ENCODE data around the gene SLC25A46.
"Not testable (repeated sequence)": the region's sequence is repeated elsewhere in the genome, so short reads cannot be mapped to it uniquely, and the experiment has no call there.

The SLC25A46 gene

DNA sequence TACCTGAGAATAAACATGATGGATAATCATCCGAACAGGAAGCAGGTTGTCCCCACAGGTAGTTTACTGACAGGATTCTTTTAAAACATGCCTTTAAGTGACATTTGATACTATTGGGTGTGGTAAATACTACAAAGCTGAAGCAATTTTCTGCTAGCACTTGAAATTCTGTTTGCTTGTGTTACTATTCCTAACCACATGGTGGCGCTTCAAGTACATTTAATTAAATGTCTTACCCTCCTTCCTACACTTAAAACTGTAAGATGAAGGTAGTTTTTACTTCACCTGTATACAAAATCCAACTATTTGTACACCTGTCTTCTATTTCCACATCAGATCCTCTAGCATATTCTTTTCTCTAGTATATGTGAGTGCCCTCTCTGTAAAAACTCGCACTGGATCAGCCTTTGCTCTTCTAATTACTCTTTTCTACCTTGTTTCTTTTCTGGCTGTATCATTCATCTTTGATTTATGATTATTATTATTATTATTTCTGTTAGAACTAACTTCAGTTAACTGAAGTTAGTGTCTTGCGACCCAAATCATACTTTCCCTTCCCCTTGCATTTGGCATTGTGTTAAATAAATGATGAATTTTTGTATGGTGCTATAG is 18.4 kb downstream of the SLC25A46 start:
- no peak for DNase-seq

DNA sequence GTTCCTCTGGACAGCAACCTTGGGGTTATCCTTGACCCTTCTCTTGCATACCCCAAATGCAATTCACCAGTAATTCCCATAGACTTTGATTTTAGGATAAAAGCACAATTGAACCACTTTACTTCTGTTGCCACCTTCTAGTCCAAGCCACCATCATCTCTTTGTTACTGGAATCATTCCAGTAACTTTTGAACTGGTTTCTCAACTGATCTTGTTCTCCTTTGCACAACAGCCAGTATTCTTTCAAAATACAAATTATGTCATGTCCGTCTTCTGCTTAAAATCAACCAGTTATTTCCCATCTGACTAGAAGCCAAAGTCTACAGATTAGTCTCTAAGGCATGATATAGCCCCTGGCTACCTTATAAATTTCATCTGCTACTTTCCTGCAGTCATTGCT is 21.4 kb downstream of the SLC25A46 start:
- no peak for DNase-seq

DNA sequence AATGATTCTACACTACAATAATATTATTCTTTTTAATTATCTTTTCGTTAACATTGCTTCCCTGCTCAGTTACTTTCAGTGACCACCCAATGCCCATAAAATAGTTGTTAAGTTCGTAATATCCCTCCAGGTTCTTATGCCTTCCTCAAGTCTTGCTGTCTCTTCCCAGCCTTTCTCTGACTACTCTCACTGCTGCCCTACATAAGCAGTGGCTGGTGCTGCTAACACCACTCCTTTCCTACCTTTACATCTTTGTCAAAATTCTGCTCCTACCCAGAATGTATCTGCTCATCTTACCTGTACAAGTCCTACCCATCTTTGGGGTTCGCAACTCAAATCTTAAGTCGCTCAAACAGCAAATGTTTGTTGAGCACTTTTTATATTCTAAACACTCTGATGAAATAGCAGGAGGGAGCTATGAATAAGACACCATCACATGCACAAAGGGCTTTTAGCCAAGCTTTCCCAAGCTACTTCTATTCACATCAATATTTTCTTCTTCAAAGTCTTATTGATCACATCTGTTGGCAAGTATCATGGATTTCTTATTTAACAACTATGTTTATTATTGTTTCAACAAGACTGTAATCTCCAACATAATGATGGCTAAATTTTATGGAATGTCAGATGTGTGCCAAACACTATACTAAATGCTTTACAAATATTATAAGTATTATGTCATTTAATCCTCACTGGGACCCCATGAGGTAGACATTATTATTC is 29.5 kb downstream of the SLC25A46 start:
- DNase-seq, result no peak

DNA sequence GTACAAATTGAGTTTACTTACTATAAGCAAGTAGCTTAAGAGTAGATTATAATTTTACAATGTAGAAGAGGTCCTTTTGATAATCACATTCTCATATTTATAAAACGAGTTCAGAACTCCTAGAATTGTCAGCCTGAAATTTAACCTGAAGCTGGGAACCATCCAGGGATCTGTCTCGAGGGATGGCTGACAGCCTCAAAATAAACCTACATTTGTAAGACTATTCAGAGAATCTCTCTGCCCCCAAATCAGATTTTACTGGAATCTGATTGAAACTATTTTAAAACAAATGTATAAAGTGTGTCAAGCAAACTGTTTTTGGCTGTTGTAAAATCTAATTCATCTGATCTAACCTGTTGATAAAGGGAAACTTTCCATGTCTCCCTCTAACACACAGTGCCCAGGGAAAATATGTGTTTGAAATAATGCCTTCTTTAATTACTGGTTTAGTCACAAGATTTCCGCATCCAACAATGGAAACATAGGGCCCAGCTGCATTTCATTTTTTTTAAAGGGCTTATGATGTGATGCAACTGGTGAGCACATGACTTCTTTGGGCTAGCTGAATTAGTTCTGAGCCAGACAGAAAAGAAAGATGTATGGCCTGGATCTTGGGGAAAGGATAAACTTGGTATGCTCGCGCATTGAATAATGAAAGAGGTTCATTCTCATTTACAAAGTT is 30.3 kb downstream of the SLC25A46 start:
- DNase-seq, result no peak

DNA sequence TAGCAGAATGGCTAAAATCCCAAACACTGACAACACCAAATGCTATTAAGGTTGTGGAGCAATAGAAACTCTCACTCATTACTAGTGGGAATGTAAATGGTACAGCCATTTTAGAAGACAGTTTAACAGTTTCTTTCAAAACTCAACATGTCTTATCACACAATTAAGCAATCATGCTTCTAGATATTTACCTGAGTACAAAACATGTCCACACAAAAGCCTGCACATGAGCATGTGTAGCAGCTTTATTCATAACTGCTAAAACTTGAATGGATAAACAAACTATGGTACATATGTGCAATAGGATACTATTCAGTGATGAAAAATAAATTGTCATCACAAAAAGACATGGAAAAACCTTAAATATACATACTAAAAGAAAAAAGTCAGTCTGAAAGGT is 31.5 kb downstream of the SLC25A46 start:
- no peak for DNase-seq

DNA sequence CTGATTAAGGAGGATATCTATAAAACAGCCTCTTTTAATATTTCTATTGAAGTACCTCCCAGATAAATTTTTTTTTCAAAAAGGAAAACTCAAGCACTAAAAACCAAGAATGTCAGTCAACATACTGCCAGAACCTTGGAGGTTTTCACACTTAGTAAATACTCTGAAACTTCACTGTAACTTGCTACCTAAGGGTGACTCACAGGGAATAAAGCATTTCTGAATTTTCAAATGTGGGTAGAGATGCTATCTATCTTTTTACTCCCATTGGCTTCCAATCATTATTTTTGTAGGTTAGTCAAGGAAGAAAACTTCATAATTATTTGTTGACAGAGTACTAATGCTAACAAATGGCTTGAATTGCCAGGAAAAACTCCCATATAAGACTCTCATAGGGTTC is 46.1 kb downstream of the SLC25A46 start:
- DNase-seq, result no peak

DNA sequence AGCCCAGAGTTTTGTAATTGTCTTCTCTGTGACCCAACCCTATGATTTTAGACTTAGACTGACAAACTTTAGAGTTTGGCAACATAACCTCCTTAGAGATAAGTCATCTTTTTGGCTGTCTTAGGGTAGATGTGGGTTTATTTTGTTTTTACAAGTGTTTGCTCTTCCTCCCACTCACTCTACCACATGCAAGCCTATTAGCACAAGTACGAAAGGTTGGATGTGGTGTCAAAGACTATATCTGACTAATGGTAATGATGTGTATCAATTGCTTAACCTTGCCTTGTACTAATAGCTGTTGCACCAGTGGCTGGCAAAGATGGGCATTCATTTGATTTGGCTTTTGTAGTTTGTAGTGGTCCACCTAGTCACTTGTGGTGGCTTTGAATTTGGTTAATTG is 46.5 kb downstream of the SLC25A46 start:
- no peak for DNase-seq

DNA sequence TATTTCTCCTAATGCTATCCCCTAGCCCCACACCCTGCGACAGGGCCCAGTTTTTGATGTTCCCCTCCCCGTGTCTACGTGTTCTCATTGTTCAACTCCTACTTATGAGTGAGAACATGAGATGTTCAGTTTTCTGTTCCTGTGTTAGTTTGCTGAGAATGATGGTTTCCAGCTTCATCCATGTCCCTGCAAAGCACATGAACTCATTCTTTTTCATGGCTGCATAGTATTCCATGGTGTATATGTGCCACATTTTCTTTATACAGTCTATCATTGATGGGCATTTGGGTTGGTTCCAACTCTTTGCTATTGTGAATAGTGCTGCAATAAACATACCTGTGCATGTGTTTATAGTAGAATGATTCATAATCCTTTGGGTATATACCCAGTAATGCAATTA is 49.2 kb downstream of the SLC25A46 start:
- not testable (repeated sequence) for DNase-seq

DNA sequence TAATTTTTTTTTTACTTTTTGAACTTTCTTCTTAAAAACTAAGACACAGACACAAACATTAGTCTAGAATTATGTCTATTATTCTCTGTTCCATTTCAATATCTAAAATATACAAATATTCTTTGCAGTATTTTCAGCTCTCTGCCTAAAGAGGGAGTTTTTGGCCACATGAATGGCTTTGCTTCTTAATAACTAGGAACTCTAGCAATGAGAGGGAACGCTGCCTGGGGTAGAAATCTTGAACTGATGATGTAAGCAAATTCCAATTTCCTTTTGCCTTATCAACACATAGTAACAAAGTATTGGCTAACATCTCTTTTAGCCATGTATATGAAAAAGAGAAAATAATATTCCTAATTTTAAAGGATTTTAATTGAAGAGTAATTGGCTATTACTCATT is 51.9 kb downstream of the SLC25A46 start:
- no peak for DNase-seq

DNA sequence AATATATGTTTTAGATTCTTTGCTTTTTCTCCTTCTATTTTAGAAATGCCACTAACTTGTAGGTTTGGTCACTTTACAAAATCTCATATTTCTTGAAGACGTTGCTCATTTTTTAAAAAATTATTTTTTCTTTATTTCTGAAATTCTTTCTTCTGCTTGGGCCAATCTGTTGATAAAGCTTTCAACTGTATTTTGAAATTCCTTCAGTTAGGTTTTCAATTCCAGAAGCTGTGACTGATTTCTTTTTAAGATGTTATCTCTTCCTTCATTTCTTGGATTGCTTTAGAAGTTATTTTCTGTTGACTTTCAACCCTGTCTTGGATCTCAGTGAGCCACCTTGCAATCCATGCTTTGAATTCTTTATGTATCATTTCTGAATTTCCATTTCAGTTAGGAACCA is 64.2 kb downstream of the SLC25A46 start:
- no peak for DNase-seq

DNA sequence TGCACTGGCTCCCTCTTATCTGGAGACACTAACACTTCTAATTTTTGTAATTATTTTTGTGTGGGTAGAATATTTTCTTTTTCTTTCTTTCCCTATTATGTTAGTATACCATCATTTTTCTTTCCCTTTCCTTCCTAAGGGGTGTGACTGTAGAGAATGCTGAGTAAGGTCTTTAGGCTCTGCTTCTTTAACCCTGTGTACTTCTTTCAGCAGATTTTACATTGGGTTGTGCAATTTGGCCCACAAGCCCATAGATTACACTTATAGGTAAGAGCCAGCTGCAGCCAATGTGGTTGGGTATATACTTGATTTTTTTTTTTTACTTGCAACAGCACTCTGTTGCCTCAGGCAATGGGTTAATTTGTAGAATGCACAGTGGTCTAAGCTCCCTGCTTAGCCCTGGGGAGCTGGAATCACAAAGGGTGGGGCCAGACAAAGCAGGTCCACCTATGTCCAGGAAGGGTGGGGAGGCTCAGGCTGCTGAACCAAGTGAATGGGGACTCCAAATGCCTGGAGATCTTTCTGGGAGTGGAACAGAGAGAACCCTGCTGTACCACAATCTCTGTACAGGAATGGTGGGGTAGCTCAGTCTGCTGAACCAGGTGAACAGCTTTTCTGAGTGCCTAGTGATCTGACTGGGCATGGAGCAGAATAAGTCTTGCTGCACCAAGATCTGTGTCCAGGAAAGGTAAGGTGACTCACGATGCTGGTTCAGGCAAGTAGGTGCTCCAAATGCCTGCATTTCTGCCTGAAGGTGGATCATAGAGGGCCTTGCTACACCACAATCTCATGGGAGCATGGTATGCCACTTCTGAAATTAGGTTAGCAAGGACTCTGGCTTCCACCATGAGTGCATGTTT is 64.9 kb downstream of the SLC25A46 start:
- no peak for DNase-seq

DNA sequence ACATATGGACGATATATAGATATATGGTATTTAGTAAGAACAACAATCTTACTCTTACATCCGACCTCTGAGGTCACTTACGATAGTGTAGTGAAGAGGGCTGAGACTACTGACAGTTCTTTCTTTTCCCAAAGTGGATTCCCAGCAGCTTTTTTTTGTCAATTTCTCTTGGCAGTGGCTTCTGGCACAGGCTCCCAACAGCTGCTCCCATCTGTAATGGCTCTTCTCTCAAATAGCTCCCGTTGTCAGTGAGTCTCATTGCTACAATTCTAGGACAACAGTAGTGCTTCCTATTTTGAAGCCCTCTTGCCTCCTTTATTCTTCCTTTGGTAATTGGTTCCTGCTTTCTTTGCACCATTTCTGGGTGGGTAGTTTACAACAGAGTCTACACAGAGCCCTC is 68.4 kb downstream of the SLC25A46 start:
- DNase-seq, result no peak

DNA sequence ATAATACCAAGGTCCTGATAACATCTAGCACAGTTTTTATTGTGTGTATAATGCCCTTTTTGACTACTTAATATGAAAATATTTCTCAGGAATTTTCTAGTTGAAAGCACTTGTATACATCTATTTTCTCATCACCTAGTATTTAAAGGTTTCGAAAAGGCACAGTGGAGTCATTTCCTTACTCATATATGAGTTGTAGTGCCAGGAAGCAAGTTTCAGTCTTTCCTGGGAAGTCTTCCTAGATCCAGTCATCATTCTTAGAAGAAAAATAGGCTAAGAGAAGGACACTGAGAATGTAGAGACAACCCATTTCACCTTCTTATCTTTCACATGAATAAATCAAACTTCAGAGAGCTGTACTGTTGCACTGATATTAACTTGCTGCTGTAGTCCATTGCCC is 70.2 kb downstream of the SLC25A46 start:
- no peak for DNase-seq
